Stomach smooth muscle (tissue), 2 donors: ENCODE data around the gene NUDT1.
A peak's percentile ranks its signal among the peaks of the same experiment; 100 is the strongest.

Experiments
- H3K27ac ChIP-seq: one replicate; pipeline ENCODE4 v1.7.0; 2013; ENCODE audit warnings: mild to moderate bottlenecking, low read length, inconsistent platforms
- H3K27me3 ChIP-seq, 2 donors: one replicate each; pipeline ENCODE4 v1.7.0; 2013; ENCODE audit warnings: low read length in 2 of 2; ENCODE audit not compliant: insufficient read depth in 2 of 2, control insufficient read depth in 1 of 2
- H3K36me3 ChIP-seq, 2 donors: one replicate each; pipeline ENCODE4 v1.7.0; 2013; ENCODE audit warnings: low read length in 2 of 2; ENCODE audit not compliant: control insufficient read depth in 2 of 2, insufficient read depth in 2 of 2
- H3K4me1 ChIP-seq: one replicate; pipeline ENCODE4 v1.7.0; 2013; ENCODE audit warnings: low read length; ENCODE audit not compliant: control insufficient read depth, insufficient read depth
- H3K4me3 ChIP-seq, 2 donors: one replicate each; pipeline ENCODE4 v1.7.0; 2013; ENCODE audit warnings: low read length in 2 of 2
- H3K9ac ChIP-seq, 2 donors: one replicate each; pipeline ENCODE4 v1.7.0; 2013; ENCODE audit warnings: low read length in 2 of 2, mild to moderate bottlenecking in 1 of 2
- H3K9me3 ChIP-seq, 2 donors: one replicate each; pipeline ENCODE4 v1.7.0; 2013; ENCODE audit warnings: low read length in 2 of 2; ENCODE audit not compliant: control insufficient read depth in 2 of 2
- donor health status: healthy.
- donor health status: Pancreatic carcinoma.

Gene NUDT1

GRCh38 chr7:2271273-2272026 is 29.4 kb downstream of the NUDT1 start:
- H3K9me3 ChIP-seq = no peaks in the 10 kb centered on the region
- H3K27ac ChIP-seq = no peak overlapping the region
- H3K9ac ChIP-seq = no peak overlapping the region
- H3K4me1 ChIP-seq = no peaks in the 10 kb centered on the region
- no peak overlapping the region for H3K4me3 ChIP-seq
- peaks cover 0 to 17% of the 10 kb centered on the region in 2 donors for H3K36me3 ChIP-seq
- H3K27me3 ChIP-seq = no peaks in the 10 kb centered on the region

GRCh38 chr7:2272031-2272430 is 30.0 kb downstream of the NUDT1 start:
- Histone ChIP-seq H3K36me3 (peaks cover 0 to 18% of the 10 kb centered on the region in 2 donors), H3K27ac (no peak overlapping the region), H3K9ac (no peak overlapping the region), H3K9me3 (no peaks in the 10 kb centered on the region), H3K4me1 (no peaks in the 10 kb centered on the region), H3K4me3 (no peak overlapping the region), H3K27me3 (no peaks in the 10 kb centered on the region)

- peaks cover 0 to 22% of the 10 kb centered on the region in 2 donors for H3K36me3 ChIP-seq
- no peak overlapping the region for H3K4me3 ChIP-seq
- H3K9ac ChIP-seq = no peak overlapping the region
- H3K27me3 ChIP-seq = no peaks in the 10 kb centered on the region
- H3K9me3 ChIP-seq = no peaks in the 10 kb centered on the region
- H3K4me1 ChIP-seq = no peaks in the 10 kb centered on the region
- no peak overlapping the region for H3K27ac ChIP-seq
These were observed 31.8 kb downstream of the NUDT1 start for GRCh38 chr7:2273866-2274265.

GRCh38 chr7:2274666-2275065 is 32.6 kb downstream of the NUDT1 start:
- Histone ChIP-seq H3K27ac (no peak overlapping the region), H3K4me1 (no peaks in the 10 kb centered on the region), H3K9me3 (no peaks in the 10 kb centered on the region), H3K4me3 (no peak overlapping the region), H3K36me3 (peaks cover 0 to 22% of the 10 kb centered on the region in 2 donors), H3K9ac (no peak overlapping the region), H3K27me3 (no peaks in the 10 kb centered on the region)

- Histone ChIP-seq H3K4me1 (no peaks in the 10 kb centered on the region), H3K9me3 (no peaks in the 10 kb centered on the region), H3K27me3 (no peaks in the 10 kb centered on the region), H3K27ac (no peak overlapping the region), H3K36me3 (peaks cover 0 to 22% of the 10 kb centered on the region in 2 donors), H3K9ac (no peak overlapping the region), H3K4me3 (no peak overlapping the region)
These were observed 33.1 kb downstream of the NUDT1 start for GRCh38 chr7:2275101-2275500.

- no peak overlapping the region for H3K4me3 ChIP-seq
- H3K9me3 ChIP-seq = no peaks in the 10 kb centered on the region
- no peak overlapping the region for H3K9ac ChIP-seq
- H3K4me1 ChIP-seq = no peaks in the 10 kb centered on the region
- no peak overlapping the region for H3K27ac ChIP-seq
- H3K36me3 ChIP-seq = peaks cover 0 to 20% of the 10 kb centered on the region in 2 donors
- H3K27me3 ChIP-seq = no peaks in the 10 kb centered on the region
These were observed 34.1 kb downstream of the NUDT1 start for GRCh38 chr7:2276107-2276506.

- no peaks in the 10 kb centered on the region for H3K27me3 ChIP-seq
- H3K4me3 ChIP-seq = no peak overlapping the region
- peaks cover 11% of the 10 kb centered on the region for H3K4me1 ChIP-seq
- no peaks in the 10 kb centered on the region for H3K9me3 ChIP-seq
- H3K27ac ChIP-seq = no peak overlapping the region
- H3K36me3 ChIP-seq = peaks cover 0 to 12% of the 10 kb centered on the region in 2 donors
- H3K9ac ChIP-seq = no peak overlapping the region
These were observed 36.0 kb downstream of the NUDT1 start for GRCh38 chr7:2278026-2278425.

- Histone ChIP-seq H3K27me3 (no peaks in the 10 kb centered on the region), H3K4me1 (peaks cover 11% of the 10 kb centered on the region), H3K9ac (no peak overlapping the region), H3K4me3 (no peak overlapping the region), H3K9me3 (no peaks in the 10 kb centered on the region), H3K27ac (no peak overlapping the region), H3K36me3 (peaks cover 0 to 5% of the 10 kb centered on the region in 2 donors)
These were observed 37.9 kb downstream of the NUDT1 start for GRCh38 chr7:2279896-2280295.

GRCh38 chr7:2280424-2280823 is 38.4 kb downstream of the NUDT1 start:
- Histone ChIP-seq H3K4me1 (peaks cover 11% of the 10 kb centered on the region), H3K4me3 (no peak overlapping the region), H3K9ac (no peak overlapping the region), H3K9me3 (no peaks in the 10 kb centered on the region), H3K36me3 (peaks cover 0 to 5% of the 10 kb centered on the region in 2 donors), H3K27ac (no peak overlapping the region), H3K27me3 (no peaks in the 10 kb centered on the region)

GRCh38 chr7:2281541-2281940 is 39.5 kb downstream of the NUDT1 start:
- Histone ChIP-seq H3K4me3 (peak overlapping the region; percentile 9 to 47), H3K9ac (peak overlapping the region; percentile 58 to 66)

GRCh38 chr7:2282185-2282751 is 40.2 kb downstream of the NUDT1 start:
- Histone ChIP-seq H3K9ac (peak overlapping the region; percentile 58 to 66), H3K9me3 (no peaks in the 10 kb centered on the region), H3K27ac (peak overlapping the region; percentile 74), H3K36me3 (peaks cover 0 to 2% of the 10 kb centered on the region in 2 donors), H3K4me3 (peak overlapping the region; percentile 9 to 47), H3K4me1 (peaks cover 11% of the 10 kb centered on the region), H3K27me3 (no peaks in the 10 kb centered on the region)

More at GRCh38 chr7:2281541-2281940, 39.5 kb downstream of the NUDT1 start:
- Histone ChIP-seq H3K27ac (peak overlapping the region; percentile 74), H3K9me3 (no peaks in the 10 kb centered on the region), H3K36me3 (peaks cover 0 to 5% of the 10 kb centered on the region in 2 donors), H3K27me3 (no peaks in the 10 kb centered on the region), H3K4me1 (peaks cover 11% of the 10 kb centered on the region)
